NCI-H748 (cell line): ENCODE results near the gene NARS2.

ENCODE experiments used
- DNase-seq: peaks from one replicate; lab custom pipeline; 2025; ENCODE audit not compliant: unreplicated experiment; lab: John Stamatoyannopoulos, UW

NARS2 gene

GRCh38 chr11:78417888-78418583 lies 156.6 kb downstream of the NARS2 start:
- peak; percentile 92 for DNase-seq

- peak; percentile 73 for DNase-seq
Measured at GRCh38 chr11:78417175-78417887, 157.3 kb downstream of the NARS2 start, which contains the start of gene GAB2. Gene GAB2, minus strand, starts transcription at chr11:78417820. Its CDS starts 100 bp downstream, at chr11:78417720.

- DNase-seq, result peak; percentile 84
Measured at GRCh38 chr11:78416285-78417174, 158.1 kb downstream of the NARS2 start.

- no peak for DNase-seq
Measured at GRCh38 chr11:78415338-78415737, 159.3 kb downstream of the NARS2 start.

GRCh38 chr11:78414321-78415051 lies 160.2 kb downstream of the NARS2 start:
- DNase-seq, result peak; percentile 10

- DNase-seq, result no peak
Measured at GRCh38 chr11:78408619-78409018, 166.0 kb downstream of the NARS2 start.

- DNase-seq, result no peak
Measured at GRCh38 chr11:78406568-78407196, 168.0 kb downstream of the NARS2 start.

GRCh38 chr11:78405805-78406204 lies 168.9 kb downstream of the NARS2 start:
- DNase-seq, result no peak

- DNase-seq, result no peak
Measured at GRCh38 chr11:78403781-78404180, 170.9 kb downstream of the NARS2 start.

- DNase-seq, result no peak
Measured at GRCh38 chr11:78402847-78403246, 171.8 kb downstream of the NARS2 start.

GRCh38 chr11:78400702-78401101 lies 174.0 kb downstream of the NARS2 start:
- DNase-seq, result no peak

- DNase-seq, result no peak
Measured at GRCh38 chr11:78400116-78400515, 174.5 kb downstream of the NARS2 start.

- no peak for DNase-seq
Measured at GRCh38 chr11:78399136-78399535, 175.5 kb downstream of the NARS2 start.

- no peak for DNase-seq
Measured at GRCh38 chr11:78398715-78399114, 175.9 kb downstream of the NARS2 start.

GRCh38 chr11:78397398-78397797 lies 177.3 kb downstream of the NARS2 start:
- no peak for DNase-seq

GRCh38 chr11:78395597-78395996 lies 179.1 kb downstream of the NARS2 start:
- DNase-seq, result no peak

GRCh38 chr11:78392854-78393253 lies 181.8 kb downstream of the NARS2 start:
- no peak for DNase-seq

- DNase-seq, result no peak
Measured at GRCh38 chr11:78391424-78391823, 183.2 kb downstream of the NARS2 start.

- no peak for DNase-seq
Measured at GRCh38 chr11:78390809-78391208, 183.9 kb downstream of the NARS2 start.

- DNase-seq, result no peak
Measured at GRCh38 chr11:78386215-78386941, 188.3 kb downstream of the NARS2 start.
